Measurements from ENCODE around the gene CMTR2. TPM values are rescaled to one million over a fixed set of nuclear protein-coding genes. Genes with fewer than 3 reads are reported as not detected.

The CMTR2 gene
- polyA plus RNA-seq, 1 of the 3 experiments (the other 2 are of a cell fraction), result 7.2 TPM

GRCh38 chr16:71250461-71251235 is 38.6 kb downstream of the CMTR2 start:
- POLR2A ChIA-PET, result no interaction called here
- 49% methylated on average over 5 of the region's 5 CpGs for WGBS (ENCODE audit: low lambda C conversion rate)

More at GRCh38 chr16:71250461-71251235, 38.6 kb downstream of the CMTR2 start:
- Histone ChIP-seq H3K4me2 (no peak overlapping the region), H3F3A (replicated peaks; ENCODE audit: insufficient read depth) (no peaks in the 10 kb centered on the region), H4K20me1 (ENCODE audit: insufficient read depth) (no peaks in the 10 kb centered on the region), H3K4me1 (ENCODE audit: control insufficient read depth in 1 of 2, insufficient read depth in 2 of 2, low read depth in 1 of 2, low read length in 1 of 2) (peaks cover 0 to 5% of the 10 kb centered on the region in 2 experiments; a peak in 2 of 4 replicates), H3K79me2 (ENCODE audit: insufficient read depth) (no peaks in the 10 kb centered on the region), H3K9ac (no peak overlapping the region), H3K4me3 (ENCODE audit: low read depth in 2 of 2, low read length in 1 of 2) (no peak overlapping the region), H3K27ac (ENCODE audit: low read depth in 2 of 2, low read length in 1 of 2) (no peak overlapping the region), H2AFZ (ENCODE audit: low read depth) (no peak overlapping the region), H3K27me3 (ENCODE audit: insufficient read depth) (no peaks in the 10 kb centered on the region; the same call in 1 of the 2 replicates), H3K9me3 (no peaks in the 10 kb centered on the region), H3K9me2 (no peaks in the 10 kb centered on the region), H3K36me3 (replicated peaks in 1 of 2; ENCODE audit: control insufficient read depth in 1 of 2, insufficient read depth in 2 of 2, low read length in 1 of 2) (no peaks in the 10 kb centered on the region)
- CTCF ChIA-PET, result interaction anchor here (1.8 to 2.6 kb wide), 2 partner anchors 10 to 60 kb away, joined by 5 to 8 read pairs; no protein-coding TSS in a partner anchor
- TF ChIP-seq RAD21 (IDR thresholded peaks at IDR 0.05; ENCODE audit: low read length), result no peak
- TF ChIP-seq SMC3 (IDR thresholded peaks at IDR 0.05; ENCODE audit: low read depth, low read length), result no peak
- TF ChIP-seq, protein P1, sequence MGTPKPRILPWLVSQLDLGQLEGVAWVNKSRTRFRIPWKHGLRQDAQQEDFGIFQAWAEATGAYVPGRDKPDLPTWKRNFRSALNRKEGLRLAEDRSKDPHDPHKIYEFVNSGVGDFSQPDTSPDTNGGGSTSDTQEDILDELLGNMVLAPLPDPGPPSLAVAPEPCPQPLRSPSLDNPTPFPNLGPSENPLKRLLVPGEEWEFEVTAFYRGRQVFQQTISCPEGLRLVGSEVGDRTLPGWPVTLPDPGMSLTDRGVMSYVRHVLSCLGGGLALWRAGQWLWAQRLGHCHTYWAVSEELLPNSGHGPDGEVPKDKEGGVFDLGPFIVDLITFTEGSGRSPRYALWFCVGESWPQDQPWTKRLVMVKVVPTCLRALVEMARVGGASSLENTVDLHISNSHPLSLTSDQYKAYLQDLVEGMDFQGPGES (IDR thresholded peaks at IDR 0.05; ENCODE audit: low read depth, low read length), result no peak
- TF ChIP-seq TCF12 (IDR thresholded peaks at IDR 0.05), result no peak
- TF ChIP-seq EZH2phosphoT487 (IDR thresholded peaks at IDR 0.05; ENCODE audit: borderline replicate concordance, low read depth), result no peak
- TF ChIP-seq FOSL2 (IDR thresholded peaks at IDR 0.05; ENCODE audit: borderline replicate concordance, low read depth), result no peak
- no peak for TF ChIP-seq MXI1 (IDR thresholded peaks at IDR 0.05; ENCODE audit: low read depth, low read length)
- TF ChIP-seq, protein P2, sequence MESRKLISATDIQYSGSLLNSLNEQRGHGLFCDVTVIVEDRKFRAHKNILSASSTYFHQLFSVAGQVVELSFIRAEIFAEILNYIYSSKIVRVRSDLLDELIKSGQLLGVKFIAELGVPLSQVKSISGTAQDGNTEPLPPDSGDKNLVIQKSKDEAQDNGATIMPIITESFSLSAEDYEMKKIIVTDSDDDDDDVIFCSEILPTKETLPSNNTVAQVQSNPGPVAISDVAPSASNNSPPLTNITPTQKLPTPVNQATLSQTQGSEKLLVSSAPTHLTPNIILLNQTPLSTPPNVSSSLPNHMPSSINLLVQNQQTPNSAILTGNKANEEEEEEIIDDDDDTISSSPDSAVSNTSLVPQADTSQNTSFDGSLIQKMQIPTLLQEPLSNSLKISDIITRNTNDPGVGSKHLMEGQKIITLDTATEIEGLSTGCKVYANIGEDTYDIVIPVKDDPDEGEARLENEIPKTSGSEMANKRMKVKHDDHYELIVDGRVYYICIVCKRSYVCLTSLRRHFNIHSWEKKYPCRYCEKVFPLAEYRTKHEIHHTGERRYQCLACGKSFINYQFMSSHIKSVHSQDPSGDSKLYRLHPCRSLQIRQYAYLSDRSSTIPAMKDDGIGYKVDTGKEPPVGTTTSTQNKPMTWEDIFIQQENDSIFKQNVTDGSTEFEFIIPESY (IDR thresholded peaks at IDR 0.05; ENCODE audit: borderline replicate concordance, low read depth), result no peak
- no peak for TF ChIP-seq MEF2A (IDR thresholded peaks at IDR 0.05; ENCODE audit: borderline replicate concordance, low read depth)
- no peak for TF ChIP-seq GABPA (IDR thresholded peaks at IDR 0.05; ENCODE audit: low read depth)
- TF ChIP-seq NRF1 (IDR thresholded peaks at IDR 0.05; ENCODE audit: low read depth, low read length), result no peak
- TF ChIP-seq, protein P3, sequence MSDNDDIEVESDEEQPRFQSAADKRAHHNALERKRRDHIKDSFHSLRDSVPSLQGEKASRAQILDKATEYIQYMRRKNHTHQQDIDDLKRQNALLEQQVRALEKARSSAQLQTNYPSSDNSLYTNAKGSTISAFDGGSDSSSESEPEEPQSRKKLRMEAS (IDR thresholded peaks at IDR 0.05; ENCODE audit: low read depth), result no peak
- TF ChIP-seq FOXM1 (IDR thresholded peaks at IDR 0.05; ENCODE audit: low read depth), result no peak
- TF ChIP-seq JUND (IDR thresholded peaks at IDR 0.05), result no peak
- TF ChIP-seq, protein P4, sequence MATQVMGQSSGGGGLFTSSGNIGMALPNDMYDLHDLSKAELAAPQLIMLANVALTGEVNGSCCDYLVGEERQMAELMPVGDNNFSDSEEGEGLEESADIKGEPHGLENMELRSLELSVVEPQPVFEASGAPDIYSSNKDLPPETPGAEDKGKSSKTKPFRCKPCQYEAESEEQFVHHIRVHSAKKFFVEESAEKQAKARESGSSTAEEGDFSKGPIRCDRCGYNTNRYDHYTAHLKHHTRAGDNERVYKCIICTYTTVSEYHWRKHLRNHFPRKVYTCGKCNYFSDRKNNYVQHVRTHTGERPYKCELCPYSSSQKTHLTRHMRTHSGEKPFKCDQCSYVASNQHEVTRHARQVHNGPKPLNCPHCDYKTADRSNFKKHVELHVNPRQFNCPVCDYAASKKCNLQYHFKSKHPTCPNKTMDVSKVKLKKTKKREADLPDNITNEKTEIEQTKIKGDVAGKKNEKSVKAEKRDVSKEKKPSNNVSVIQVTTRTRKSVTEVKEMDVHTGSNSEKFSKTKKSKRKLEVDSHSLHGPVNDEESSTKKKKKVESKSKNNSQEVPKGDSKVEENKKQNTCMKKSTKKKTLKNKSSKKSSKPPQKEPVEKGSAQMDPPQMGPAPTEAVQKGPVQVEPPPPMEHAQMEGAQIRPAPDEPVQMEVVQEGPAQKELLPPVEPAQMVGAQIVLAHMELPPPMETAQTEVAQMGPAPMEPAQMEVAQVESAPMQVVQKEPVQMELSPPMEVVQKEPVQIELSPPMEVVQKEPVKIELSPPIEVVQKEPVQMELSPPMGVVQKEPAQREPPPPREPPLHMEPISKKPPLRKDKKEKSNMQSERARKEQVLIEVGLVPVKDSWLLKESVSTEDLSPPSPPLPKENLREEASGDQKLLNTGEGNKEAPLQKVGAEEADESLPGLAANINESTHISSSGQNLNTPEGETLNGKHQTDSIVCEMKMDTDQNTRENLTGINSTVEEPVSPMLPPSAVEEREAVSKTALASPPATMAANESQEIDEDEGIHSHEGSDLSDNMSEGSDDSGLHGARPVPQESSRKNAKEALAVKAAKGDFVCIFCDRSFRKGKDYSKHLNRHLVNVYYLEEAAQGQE (IDR thresholded peaks at IDR 0.05; ENCODE audit: low read depth, low read length), result no peak
- no peak for DNase-seq
